ENCODE results near the gene LFNG.

Gene LFNG

GRCh38 chr7:2572101-2572842 lies 52.7 kb downstream of the LFNG start:
- no peak for DNase-seq (ENCODE audit: low read depth)

DNA sequence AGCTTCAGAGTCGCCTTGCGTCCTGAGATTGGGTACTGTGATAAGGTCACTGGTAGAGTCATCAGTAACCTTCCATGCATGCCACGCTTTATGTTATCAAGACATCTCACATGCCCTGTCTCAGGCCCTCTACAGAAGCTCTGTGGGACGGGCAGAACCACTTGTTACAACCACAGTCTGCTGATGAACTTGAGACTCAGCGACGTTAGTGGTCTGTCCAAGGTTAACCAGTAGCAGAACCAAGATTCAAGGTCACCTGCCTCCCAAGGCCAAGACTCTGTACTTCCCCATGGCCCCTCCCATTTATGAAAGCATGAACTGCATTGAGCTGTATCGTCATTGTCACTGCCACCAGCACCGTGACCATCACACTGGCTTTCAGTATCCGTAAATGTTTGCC lies 54.2 kb downstream of the LFNG start:
- no peak for DNase-seq (ENCODE audit: low read depth)

DNA sequence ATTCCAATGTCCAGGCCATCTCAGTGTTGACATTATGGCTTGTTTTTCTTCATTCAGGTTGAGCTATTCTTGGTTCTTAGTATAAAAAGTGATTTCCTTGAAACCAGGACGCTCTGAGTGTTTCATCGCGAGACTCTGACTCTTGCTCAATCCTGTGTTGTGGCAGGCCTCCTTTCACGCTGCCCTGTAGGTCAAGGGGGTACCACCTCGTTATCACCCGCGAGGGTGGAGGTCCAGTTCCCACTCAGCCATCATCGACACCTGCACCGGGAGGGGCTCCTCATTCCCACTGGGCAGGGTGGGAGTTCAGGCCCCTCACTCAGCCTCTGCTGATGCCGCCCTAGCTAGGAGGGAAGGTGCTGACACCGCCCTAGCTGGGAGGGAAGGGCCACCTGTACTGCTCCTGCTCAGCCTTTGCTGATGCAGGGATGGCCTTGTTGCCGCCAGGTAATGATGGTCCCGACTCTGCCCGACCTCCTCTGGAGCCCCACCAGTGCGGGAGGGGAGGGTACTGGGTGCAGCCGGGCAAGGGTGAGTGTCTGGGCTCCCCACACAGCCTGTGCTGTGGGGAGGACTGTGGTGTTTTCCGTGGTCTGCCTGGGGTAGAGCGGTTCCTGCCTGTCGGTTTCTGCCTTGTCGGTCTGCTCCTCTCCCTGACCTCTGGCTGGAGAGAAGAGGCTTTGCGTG lies 55.6 kb downstream of the LFNG start:
- DNase-seq (ENCODE audit: low read depth) = no peak

- no peak for DNase-seq (ENCODE audit: low read depth)
Observed at GRCh38 chr7:2575733-2576340, 56.3 kb downstream of the LFNG start.

DNA sequence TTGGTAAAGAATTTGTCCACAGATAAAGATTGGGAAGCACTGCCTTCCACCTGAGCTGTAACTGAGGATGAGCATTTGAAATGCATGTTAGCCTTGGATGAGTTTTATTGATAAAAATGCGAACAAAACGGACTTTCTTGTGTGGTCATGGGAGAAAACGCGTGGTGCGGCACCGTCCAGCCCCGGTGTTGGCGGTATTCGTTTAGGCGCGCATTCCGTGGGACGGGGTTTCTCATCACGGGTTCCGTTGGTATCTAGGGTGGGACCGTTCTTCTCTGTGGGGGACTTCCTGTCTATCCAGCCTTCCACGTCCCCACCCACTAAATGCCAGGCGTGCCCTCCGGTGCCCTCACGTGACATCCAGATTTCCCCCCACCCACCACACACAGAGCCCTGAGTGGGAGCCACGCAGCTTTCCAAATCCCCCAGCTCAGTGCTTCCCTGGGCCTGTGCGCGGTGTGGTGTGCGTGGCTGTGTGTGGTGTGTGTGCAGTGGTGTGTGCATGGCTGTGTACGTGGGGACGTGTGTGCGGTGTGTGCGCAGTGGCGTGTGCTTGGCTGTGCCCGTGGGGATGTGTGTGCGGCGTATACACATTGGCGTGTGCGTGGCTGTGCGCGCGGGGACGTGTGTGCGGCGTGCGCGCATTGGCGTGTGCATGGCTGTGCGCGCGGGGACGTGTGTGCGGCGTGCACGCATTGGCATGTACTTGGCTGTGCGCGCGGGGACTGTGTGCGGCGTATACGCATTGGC lies 57.3 kb downstream of the LFNG start:
- DNase-seq (ENCODE audit: low read depth) = no peak

Measured in fibroblast of the conjunctiva (primary cell).